GM23338 (cell line): ENCODE measurements around the gene TRAF2. TPM values are rescaled to one million over a fixed set of nuclear protein-coding genes. Genes with fewer than 3 reads are reported as not detected.

Experiments used
- ATAC-seq: fragments of 200-7000 bp; cut with Tn5 transposase; 3 replicates; pipeline ENCODE4 v1.9.1; 2020
- DNase-seq: peaks from one replicate; pipeline ENCODE4 v3.0.0-alpha.2; 2015; ENCODE audit warnings: low spot score
- H2AFZ ChIP-seq: fragments of 200-600 bp; sonication (generic); 2 replicates; pipeline ENCODE4 v1.8.0; 2016; ENCODE audit warnings: antibody characterized with exemption, mild to moderate bottlenecking, moderate library complexity
- H3F3A ChIP-seq: fragments of 200-600 bp; sonication (generic); replicated peaks from 2 replicates; pipeline ENCODE4 v1.8.0; 2017; ENCODE audit warnings: antibody characterized with exemption, mixed run types, low read depth
- H3K27ac ChIP-seq: fragments of 200-600 bp; sonication (generic); 2 replicates; pipeline ENCODE4 v1.6.1; 2016; ENCODE audit warnings: low read depth
- H3K27me3 ChIP-seq: fragments of 200-600 bp; sonication (generic); 2 replicates; pipeline ENCODE4 v1.8.0; 2016; ENCODE audit warnings: mild to moderate bottlenecking, mixed run types, moderate library complexity; ENCODE audit not compliant: insufficient read depth
- H3K36me3 ChIP-seq: fragments of 200-600 bp; sonication (generic); 2 replicates; pipeline ENCODE4 v1.8.0; 2016; ENCODE audit warnings: mild to moderate bottlenecking; ENCODE audit not compliant: insufficient read depth
- H3K4me1 ChIP-seq: fragments of 200-600 bp; sonication (generic); 2 replicates; pipeline ENCODE4 v1.8.0; 2016; ENCODE audit warnings: mild to moderate bottlenecking, moderate library complexity; ENCODE audit not compliant: insufficient read depth
- H3K4me2 ChIP-seq: fragments of 200-600 bp; sonication (generic); 2 replicates; pipeline ENCODE4 v1.7.1; 2017; ENCODE audit warnings: mixed run types
- H3K4me3 ChIP-seq: fragments of 200-600 bp; sonication (generic); 2 replicates; pipeline ENCODE4 v1.6.1; 2016; ENCODE audit warnings: mixed run types
- H3K79me2 ChIP-seq: fragments of 200-600 bp; sonication (generic); replicated peaks from 2 replicates; pipeline ENCODE4 v1.8.0; 2017; ENCODE audit warnings: mild to moderate bottlenecking; ENCODE audit not compliant: insufficient read depth
- H3K9me2 ChIP-seq: fragments of 200-600 bp; sonication (generic); 2 replicates; pipeline ENCODE4 v1.8.0; 2017; ENCODE audit not compliant: insufficient read depth
- H4K20me1 ChIP-seq: fragments of 200-600 bp; sonication (generic); replicated peaks from 2 replicates; pipeline ENCODE4 v1.8.0; 2017; ENCODE audit warnings: mild to moderate bottlenecking; ENCODE audit not compliant: insufficient read depth
- H3K27ac Mint-ChIP-seq: 2 replicates; pipeline ENCODE4 v1.8.0; 2020; ENCODE audit warnings: inconsistent platforms, mild to moderate bottlenecking, moderate library complexity, mixed read lengths
- H3K27me3 Mint-ChIP-seq: 3 replicates; pipeline ENCODE4 v1.8.0; 2022; ENCODE audit warnings: low read depth, mild to moderate bottlenecking, moderate library complexity, mixed read lengths, inconsistent platforms; ENCODE audit not compliant: insufficient read depth, poor library complexity
- H3K36me3 Mint-ChIP-seq: 3 replicates; pipeline ENCODE4 v1.8.0; 2021; ENCODE audit warnings: low read depth, mild to moderate bottlenecking, inconsistent platforms, moderate library complexity, mixed read lengths
- H3K4me1 Mint-ChIP-seq: 3 replicates; pipeline ENCODE4 v1.8.0; 2020; ENCODE audit warnings: mild to moderate bottlenecking, inconsistent platforms, mixed read lengths
- H3K4me3 Mint-ChIP-seq: 3 replicates; pipeline ENCODE4 v1.8.0; 2021; ENCODE audit warnings: moderate library complexity, mild to moderate bottlenecking, inconsistent platforms, mixed read lengths
- H3K9me3 Mint-ChIP-seq: 3 replicates; pipeline ENCODE4 v1.8.0; 2020; ENCODE audit warnings: moderate library complexity, mild to moderate bottlenecking, inconsistent platforms, mixed read lengths
- CREB1 ChIP-seq: fragments of 250-450 bp; sonication (Bioruptor Pico); IDR thresholded peaks from 2 replicates; pipeline ENCODE4 v1.5.0; 2020; ENCODE audit warnings: low read depth, mild to moderate bottlenecking, moderate library complexity
- CTCF ChIP-seq, 2 experiments: fragments of 200-600 bp in 1 of 2; sonication (generic) in 1 of 2; conservative IDR thresholded peaks; 2 replicates each; pipeline versions ENCODE4 v1.5.1 to v1.6.1; 2016 to 2017; ENCODE audit warnings: antibody characterized with exemption in 2 of 2, low read depth in 2 of 2, mild to moderate bottlenecking in 2 of 2, moderate library complexity in 1 of 2
- ETS1 ChIP-seq: IDR thresholded peaks from 2 replicates; pipeline ENCODE4 v1.6.1; 2016; ENCODE audit warnings: antibody characterized with exemption
- EZH2 ChIP-seq: fragments of 200-600 bp; sonication (generic); IDR thresholded peaks from one replicate; pipeline ENCODE4 v1.8.0; 2017; ENCODE audit warnings: antibody characterized with exemption, mild to moderate bottlenecking, low read depth; ENCODE audit not compliant: unreplicated experiment
- EZH2phosphoT487 ChIP-seq: fragments of 200-600 bp; sonication (generic); IDR thresholded peaks from one replicate; pipeline ENCODE4 v1.8.1; 2018; ENCODE audit warnings: antibody characterized with exemption; ENCODE audit not compliant: unreplicated experiment
- JUNB ChIP-seq: IDR thresholded peaks from one replicate; pipeline ENCODE4 v1.6.1; 2016; ENCODE audit warnings: antibody characterized with exemption; ENCODE audit not compliant: unreplicated experiment
- NANOG ChIP-seq: IDR thresholded peaks from 2 replicates; pipeline ENCODE4 v1.6.1; 2016; ENCODE audit warnings: antibody characterized with exemption, borderline replicate concordance
- POLR2AphosphoS5 ChIP-seq: IDR thresholded peaks from 2 replicates; pipeline ENCODE4 v1.6.1; 2016; ENCODE audit warnings: antibody characterized with exemption, low read depth
- REST ChIP-seq: IDR thresholded peaks from one replicate; pipeline ENCODE4 v1.6.1; 2018; ENCODE audit warnings: antibody characterized with exemption; ENCODE audit not compliant: unreplicated experiment
- STAT1 ChIP-seq: IDR thresholded peaks from one replicate; pipeline ENCODE4 v1.6.1; 2016; ENCODE audit warnings: antibody characterized with exemption; ENCODE audit not compliant: unreplicated experiment
- ZNF114 ChIP-seq: fragments of 250-450 bp; sonication (Bioruptor Pico); IDR thresholded peaks from 2 replicates; pipeline ENCODE4 v1.5.0; 2020; ENCODE audit warnings: mild to moderate bottlenecking, moderate library complexity
- ZNF331 ChIP-seq: fragments of 250-450 bp; sonication (Bioruptor Pico); IDR thresholded peaks from 2 replicates; pipeline ENCODE4 v1.5.0; 2020; ENCODE audit warnings: low read depth, mild to moderate bottlenecking, moderate library complexity
- ZNF462 ChIP-seq: fragments of 250-450 bp; sonication (Bioruptor Pico); IDR thresholded peaks from 2 replicates; pipeline ENCODE4 v1.5.0; 2020; ENCODE audit warnings: mild to moderate bottlenecking, moderate library complexity
- polyA plus RNA-seq: library from polyadenylated mRNA; unstranded; fragments of >200 nt; fragmentation: Nextera tagmentation; extraction: Ambion mirVana; gene quantifications from 2 replicates; pipeline ENCODE4 v1.2.1, GENCODE V29; 2016
- total RNA-seq: library from RNA; depleted of rRNA; stranded (reverse); fragments of >200 nt; shearing (Covaris generic); gene quantifications from 2 replicates; pipeline ENCODE4 v1.2.3, GENCODE V29; 2014

The TRAF2 gene
- total and polyA plus RNA-seq, 2 experiments from 2014 or later: 25.4 to 39.9 TPM

- H3K36me3 ChIP-seq: no peaks in the 10 kb centered on the region
- H3K4me3 Mint-ChIP-seq: peak overlapping the region; percentile 75
- peaks cover 24% of the 10 kb centered on the region for H3K36me3 Mint-ChIP-seq
- DNase-seq (peak; percentile 67), ATAC-seq (peak; percentile 16)
- no peaks in the 10 kb centered on the region for H3K9me3 Mint-ChIP-seq
- no peak overlapping the region for H3K27ac ChIP-seq
- peaks cover 9% of the 10 kb centered on the region for H3K27me3 Mint-ChIP-seq
- H4K20me1 ChIP-seq: no peaks in the 10 kb centered on the region; the same call in 1 of the 2 replicates
- 0 out of 2 replicates have a peak, but pooled peaks cover 5% of the 10 kb centered on the region for H3K79me2 ChIP-seq
- no peaks in the 10 kb centered on the region for H3K9me2 ChIP-seq
- H3K4me1 Mint-ChIP-seq: peaks cover 9% of the 10 kb centered on the region
- H3F3A ChIP-seq: peaks cover 3% of the 10 kb centered on the region; the same call in 1 of the 2 replicates
- no peaks in the 10 kb centered on the region for H3K27me3 ChIP-seq
- peak overlapping the region; percentile 84 for H3K4me2 ChIP-seq
- H3K4me3 ChIP-seq: peak overlapping the region; percentile 88
- H3K27ac Mint-ChIP-seq: no peak overlapping the region
- TF ChIP-seq REST: no peak
- TF ChIP-seq ZNF114 (CRISPR knock-in tag): no peak
- TF ChIP-seq STAT1: no peak
- no peak for TF ChIP-seq ZNF331 (CRISPR knock-in tag)
- TF ChIP-seq EZH2: no peak
- no peak for TF ChIP-seq CREB1 (CRISPR knock-in tag)
- no peak for TF ChIP-seq ZNF462
- no peak for TF ChIP-seq JUNB
- no peak for TF ChIP-seq CTCF (conservative IDR thresholded peaks at IDR 0.05; ENCODE audit: low read depth in 2 of 2)
- no peak for TF ChIP-seq ETS1
- no peak for TF ChIP-seq NANOG
- no peak; the same call in 1 of the 2 replicates for TF ChIP-seq POLR2AphosphoS5
- no peak for TF ChIP-seq EZH2phosphoT487
- H2AFZ ChIP-seq: no peak overlapping the region
- peaks cover 8% of the 10 kb centered on the region for H3K4me1 ChIP-seq
These were observed 57.2 kb downstream of the TRAF2 start for GRCh38 chr9:136943291-136944211.
